GM23248 (cell line): Measurements from ENCODE around the gene GSAP.

Experiments
- EZH2 ChIP-seq: fragments of 200-600 bp; sonication (generic); IDR thresholded peaks from 2 replicates; pipeline ENCODE4 v1.6.1; 2018; ENCODE audit warnings: antibody characterized with exemption, mild to moderate bottlenecking; ENCODE audit not compliant: insufficient read depth, poor library complexity, severe bottlenecking
- EZH2phosphoT487 ChIP-seq: fragments of 200-600 bp; sonication (generic); IDR thresholded peaks from 2 replicates; pipeline ENCODE4 v1.6.1; 2018; ENCODE audit warnings: antibody characterized with exemption, moderate library complexity, mild to moderate bottlenecking, low read depth; ENCODE audit not compliant: insufficient read depth

DNA sequence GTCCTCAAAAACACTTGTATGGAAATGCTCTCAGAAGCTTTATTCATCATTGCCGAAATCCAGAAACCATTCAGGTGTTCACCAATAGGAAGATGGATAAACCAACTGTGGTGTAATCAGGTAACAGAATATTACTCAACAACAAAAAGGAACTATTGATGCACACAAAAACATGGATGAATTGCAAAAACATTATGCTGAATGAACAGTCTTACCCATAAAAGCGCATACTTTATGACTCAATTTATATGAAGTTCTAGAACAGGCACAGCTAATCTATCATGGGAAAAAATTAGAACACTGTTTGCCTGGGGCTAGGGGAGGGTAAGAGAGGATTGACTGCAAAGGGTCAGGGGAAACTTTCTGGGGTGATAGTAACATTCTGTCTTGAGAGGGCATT is 26.9 kb upstream of the GSAP start:
- no peak for TF ChIP-seq EZH2
- TF ChIP-seq EZH2phosphoT487, result no peak
